NCI-H1048 (cell line): ENCODE results near the gene AMDHD2.

ENCODE experiments used
- DNase-seq: peaks from one replicate; lab custom pipeline; 2025; lab: John Stamatoyannopoulos, UW

The AMDHD2 gene

DNA sequence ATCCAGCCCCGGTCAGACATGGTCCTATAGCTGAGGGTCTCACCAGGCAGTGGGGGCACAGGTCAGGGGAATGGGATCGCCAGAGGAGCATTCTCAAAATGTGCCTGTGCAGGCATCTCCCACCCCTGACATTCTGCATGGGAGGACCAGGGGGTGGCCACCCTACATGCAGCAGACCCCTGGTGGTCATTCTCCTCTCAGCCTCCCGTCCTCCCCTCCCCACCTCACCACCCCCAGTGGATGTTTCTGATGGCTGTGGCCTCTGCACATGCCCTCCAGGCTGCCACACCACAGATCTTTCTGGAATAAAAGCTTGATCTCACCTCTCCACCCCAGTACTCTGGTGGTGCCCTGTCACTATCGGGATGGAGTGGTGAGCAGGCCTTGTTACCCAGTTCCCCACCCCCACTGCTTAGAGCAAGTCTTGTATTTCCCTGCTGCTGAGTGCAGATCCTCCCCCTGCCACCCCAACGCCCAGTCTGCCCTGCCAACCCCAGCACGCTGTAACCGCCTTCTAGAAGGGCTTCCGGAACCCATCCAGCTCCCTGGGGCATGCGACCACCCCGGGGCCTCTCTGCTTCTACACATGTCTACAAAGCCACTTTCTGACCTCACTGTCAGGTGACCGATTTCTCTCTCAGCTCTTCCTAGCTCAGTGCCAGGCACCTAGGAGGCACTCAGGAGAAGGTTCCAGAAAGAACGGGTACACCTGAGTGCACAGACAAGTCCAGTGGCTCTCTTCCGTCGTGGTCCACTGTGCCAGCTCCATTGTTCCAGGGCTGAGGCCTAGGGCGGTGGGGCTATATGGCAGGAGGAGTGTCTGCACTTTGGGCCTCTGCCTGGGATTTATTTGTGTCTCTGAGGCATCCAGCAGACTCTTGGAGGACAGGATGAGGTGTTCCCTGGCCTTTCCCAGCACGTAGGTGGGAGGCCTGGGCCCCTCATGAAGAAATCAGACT, 36.0 kb upstream of the AMDHD2 start:
- no peak for DNase-seq

GRCh38 chr16:2484898-2485508, 35.2 kb upstream of the AMDHD2 start:
- DNase-seq = no peak

GRCh38 chr16:2485811-2486507, 34.2 kb upstream of the AMDHD2 start:
- no peak for DNase-seq

DNA sequence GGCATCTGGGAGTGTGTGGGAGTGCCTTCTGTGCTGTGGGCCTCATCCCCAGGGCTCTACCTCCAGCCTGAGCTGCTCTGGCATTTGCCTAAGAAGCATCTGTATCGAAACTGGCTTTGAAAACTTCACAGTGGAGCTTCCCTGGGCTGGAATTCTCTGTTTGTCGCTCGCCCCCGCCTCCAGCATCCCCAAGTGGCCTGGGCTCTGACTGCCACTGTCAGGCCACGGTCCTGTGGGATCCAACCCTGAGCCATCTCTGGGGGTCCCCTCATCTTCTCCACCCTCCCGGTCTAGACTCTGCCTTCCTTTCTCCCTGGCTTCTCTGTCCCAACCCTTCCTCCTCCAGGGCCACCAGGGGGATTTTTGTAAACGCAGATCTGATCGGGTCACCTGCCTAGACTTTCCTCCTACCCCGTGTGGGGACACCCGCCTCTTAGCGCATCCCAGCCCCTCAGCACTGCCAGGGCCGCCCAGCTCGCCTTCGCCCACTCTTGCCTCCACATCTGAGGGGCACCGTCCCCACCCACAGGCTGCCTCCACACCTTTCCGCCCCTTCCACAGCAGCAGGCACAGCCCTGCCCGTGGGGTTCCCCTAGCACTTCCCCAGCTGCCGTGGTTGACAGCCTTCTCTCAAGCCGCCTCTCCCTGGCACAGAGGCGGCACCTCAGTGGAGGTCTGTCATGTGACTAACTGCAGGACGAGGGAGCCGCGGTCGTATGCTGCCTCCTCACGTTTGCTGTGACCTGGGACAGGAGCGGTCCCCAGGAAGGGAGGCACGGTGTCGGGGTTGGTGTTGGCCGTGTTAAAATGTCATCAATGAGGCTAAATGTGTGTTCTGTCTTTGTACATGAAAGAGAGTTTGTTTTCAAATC, 33.3 kb upstream of the AMDHD2 start:
- no peak for DNase-seq

DNA sequence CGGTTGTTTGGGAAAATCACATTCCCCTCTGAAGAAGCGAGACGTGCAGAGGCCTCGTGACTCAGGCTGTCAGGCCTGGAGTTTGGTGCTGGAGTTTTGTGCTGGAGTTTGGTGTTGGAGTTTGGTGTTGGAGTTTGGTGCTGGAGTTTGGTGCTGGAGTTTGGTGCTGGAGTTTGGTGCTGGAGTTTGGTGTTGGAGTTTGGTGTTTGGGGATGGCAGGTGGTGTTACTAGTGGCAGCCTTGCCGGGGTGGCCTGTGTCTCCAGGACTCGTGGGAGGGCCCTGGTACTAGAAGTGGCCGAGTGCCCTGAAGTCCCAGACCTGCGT, 32.7 kb upstream of the AMDHD2 start:
- DNase-seq = no peak

DNA sequence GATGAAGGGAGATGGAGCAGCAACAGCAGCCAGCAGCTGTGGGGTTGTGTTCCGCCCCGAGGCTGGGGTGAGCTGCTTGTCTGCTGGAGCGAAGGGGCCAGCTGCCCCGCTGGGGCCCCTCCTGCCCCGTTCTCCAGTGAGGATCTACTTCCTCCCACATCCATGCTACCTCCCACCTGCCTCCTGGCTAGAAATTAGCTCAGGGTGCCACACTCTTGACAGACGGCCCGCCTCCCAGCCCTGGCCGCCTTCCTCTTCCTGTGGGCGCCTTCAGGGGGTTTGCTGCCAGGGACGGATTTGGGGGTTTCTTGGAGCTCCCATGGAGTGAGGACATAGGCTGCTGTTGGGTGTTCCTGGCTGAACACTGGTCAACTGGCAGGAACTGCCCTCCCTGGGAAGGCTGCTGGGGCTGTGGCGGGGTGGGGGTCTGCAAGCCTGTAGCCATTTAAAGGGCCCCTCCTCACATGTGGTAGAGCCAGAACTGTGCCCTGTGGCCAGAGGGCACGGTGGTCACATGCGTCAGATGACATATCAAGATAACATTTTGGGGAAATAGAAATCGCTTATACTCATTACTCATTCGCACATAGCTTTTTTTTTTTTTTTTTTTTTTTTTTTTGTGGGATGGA, 32.2 kb upstream of the AMDHD2 start:
- no peak for DNase-seq

DNA sequence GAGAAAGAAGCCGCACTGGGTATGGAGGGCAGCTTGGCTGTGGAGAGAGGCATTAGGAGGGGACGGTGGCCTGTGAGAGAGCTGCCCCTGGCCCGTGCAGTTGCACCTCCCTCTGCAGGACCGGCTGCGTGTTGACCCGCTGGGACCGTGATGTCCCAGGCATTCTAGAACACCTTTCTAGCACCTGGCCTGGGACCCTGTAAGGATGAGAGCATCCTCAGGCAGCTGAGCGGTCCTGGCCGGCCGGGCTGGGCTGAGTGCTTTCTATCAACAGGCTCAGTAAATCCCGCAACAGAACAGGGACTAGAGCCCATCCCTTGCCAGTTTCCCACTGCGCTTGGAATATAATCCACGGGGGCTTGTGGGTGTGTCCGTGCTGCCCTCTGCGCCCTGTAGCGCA, 30.6 kb upstream of the AMDHD2 start:
- DNase-seq = no peak

- no peak for DNase-seq
These were observed 29.7 kb upstream of the AMDHD2 start for GRCh38 chr16:2490190-2491105.

DNA sequence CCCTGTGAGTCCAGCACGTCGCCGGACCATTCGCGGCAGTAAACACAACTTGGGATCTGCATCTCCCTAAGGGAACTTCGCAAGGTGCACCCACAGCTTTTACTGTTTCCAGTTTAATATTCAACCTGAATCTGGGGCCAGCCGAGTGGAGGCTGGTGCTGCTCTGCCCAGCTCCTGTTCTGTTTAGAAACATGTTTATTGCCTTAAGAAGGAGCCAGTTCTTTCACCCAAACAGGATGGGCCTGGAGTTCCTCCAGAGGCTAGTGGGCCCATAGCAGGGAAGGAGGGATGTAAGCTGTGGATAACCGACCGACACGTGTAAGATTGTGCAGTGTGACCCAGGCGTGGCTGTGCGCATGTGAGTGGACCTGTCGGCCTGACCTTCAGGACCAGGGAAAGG, 27.9 kb upstream of the AMDHD2 start:
- DNase-seq = no peak

DNA sequence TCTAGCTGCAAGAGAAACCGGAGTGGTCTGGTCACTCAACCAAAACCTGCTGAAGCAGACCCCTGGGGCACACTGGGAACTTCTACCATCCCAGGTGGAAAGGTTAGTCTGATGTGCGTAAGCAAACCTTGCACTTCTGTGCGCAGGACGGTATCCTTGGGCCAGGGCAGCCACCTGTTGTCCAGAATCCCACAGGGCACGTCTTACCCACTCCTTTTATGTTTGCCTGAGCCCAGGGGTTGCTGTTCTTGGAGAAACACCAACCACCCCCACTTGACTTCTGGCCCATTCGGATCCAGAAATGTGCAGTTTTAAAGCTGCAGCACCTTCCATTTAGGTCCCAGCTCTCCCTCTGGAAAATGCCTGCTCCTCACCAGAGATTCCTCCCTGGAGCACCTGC, 26.6 kb upstream of the AMDHD2 start:
- no peak for DNase-seq

DNA sequence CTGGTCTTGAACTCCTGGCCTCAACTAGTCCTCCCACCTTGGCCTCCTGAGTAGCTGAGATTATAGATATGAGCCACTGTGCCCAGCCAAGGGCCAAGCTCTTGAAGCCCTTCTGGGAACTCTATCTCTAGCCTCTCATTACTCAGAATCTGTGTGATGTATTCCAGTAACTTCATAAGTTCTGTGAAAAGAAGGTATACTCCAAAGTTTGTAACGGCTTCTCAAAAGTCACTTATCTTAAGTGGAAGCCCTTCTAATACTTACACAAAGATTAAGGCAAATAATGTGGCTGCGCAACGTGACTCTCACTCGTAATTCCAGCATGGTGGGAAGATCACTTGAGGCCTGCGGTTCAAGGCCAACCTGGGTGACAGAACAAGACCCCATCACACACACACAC, 25.6 kb upstream of the AMDHD2 start:
- no peak for DNase-seq

- no peak for DNase-seq
These were observed 25.1 kb upstream of the AMDHD2 start for GRCh38 chr16:2495041-2495440.

DNA sequence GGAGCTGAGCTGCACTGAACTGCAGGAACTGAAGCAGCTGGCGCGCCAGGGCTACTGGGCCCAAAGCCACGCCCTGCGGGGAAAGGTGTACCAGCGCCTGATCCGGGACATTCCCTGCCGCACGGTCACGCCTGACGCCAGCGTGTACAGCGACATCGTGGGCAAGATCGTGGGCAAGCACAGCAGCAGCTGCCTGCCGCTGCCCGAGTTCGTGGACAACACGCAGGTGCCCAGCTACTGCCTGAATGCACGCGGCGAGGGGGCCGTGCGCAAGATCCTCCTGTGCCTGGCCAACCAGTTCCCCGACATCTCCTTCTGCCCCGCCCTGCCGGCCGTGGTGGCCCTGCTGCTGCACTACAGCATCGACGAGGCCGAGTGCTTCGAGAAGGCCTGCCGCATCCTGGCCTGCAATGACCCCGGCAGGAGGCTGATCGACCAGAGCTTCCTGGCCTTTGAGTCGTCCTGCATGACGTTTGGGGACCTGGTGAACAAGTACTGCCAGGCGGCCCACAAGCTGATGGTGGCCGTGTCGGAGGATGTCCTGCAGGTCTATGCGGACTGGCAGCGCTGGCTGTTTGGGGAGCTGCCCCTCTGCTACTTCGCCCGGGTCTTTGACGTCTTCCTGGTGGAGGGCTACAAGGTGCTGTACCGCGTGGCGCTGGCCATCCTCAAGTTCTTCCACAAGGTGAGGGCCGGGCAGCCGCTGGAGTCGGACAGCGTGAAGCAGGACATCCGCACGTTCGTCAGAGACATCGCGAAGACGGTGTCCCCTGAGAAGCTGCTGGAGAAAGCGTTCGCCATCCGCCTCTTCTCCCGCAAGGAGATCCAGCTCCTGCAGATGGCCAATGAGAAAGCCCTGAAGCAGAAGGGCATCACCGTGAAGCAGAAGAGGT, 23.7 kb upstream of the AMDHD2 start:
- no peak for DNase-seq

DNA sequence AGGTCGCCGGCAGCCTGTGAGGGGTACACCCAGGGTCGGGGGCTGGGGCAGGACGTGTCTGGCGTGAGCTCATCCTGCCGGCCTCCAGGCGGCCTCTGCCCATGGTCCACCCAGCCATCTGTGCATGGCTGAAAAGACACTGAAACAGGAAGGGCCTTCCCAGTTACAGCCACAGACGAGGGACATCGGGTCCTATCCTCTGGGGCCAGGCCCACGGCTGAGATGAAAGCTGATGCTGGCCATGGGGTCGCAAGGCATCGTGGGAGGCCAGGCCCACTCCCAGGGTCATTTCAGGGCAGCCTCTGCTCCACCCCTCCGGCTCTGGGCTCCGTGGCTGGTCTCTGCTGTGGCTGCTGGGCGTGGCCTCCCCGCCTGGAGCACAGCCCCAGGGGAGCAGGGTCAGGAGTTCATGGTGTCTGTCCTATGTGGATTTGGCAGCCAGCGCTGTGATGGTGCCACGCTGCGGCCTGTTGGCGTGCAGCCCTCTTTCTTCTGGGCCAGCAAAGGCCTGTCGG, 23.0 kb upstream of the AMDHD2 start:
- DNase-seq = no peak

- DNase-seq = no peak
These were observed 22.3 kb upstream of the AMDHD2 start for GRCh38 chr16:2497695-2498484.

DNA sequence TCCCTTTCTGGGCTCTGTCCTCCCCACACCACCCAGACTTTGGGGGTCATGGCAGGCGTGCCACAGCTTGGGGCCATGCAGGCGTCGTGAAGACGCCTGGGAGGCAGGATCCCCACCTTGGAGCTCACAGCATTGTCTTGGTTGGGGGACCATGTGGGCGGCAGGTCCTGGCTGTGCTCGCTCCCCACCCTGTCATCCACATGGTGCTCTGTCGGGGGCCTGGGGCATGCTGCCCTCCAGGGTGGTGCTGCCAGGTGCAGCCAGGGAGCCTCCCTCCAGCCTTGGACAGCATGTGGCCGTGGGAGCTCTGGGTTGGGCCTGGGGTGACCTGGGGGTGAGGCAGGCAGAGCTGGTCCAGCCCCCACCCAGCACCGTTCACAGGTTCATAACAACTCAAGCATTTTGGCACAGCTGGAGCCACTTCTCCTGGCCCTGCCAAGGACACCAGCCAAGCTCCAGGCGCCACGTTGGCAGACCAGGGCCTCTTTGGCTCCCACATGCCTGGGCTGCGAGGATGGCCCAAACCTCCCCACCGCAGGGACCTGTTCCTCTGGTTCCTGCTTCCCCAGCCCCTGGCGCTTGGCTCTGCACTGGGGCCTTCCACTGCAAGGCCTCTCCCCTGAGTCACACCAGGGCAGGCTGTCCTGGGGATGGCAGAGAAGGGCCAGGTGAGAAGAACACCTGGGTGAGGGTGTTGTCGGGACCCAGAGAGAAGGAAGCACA, 21.5 kb upstream of the AMDHD2 start:
- no peak for DNase-seq

DNA sequence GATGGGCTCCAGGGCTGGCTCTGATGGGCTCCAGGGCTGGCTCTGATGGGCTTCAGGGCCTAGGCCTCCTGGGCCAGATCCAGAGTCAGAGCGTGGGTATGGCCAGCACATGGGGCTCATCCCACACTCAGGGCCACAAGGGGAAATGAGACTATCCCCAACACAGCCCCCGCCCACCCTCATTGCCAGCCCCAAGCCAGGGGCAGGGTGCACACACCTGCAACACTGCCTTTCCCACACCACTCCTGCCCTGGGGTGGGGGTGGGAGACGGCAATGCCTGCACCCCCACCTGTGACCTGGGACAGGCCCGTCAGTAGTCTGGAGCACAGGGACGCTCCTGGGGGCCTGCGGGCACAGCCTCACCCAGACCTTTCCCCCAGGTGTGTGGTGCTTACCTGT, 20.7 kb upstream of the AMDHD2 start:
- DNase-seq = no peak
